ENCODE results near the gene GNA14. TPM values are rescaled to one million over a fixed set of nuclear protein-coding genes. Genes with fewer than 3 reads are reported as not detected.

The GNA14 gene
- polyA plus RNA-seq, 2 of the 4 experiments (the other 2 are of a cell fraction) = 0.04 to 0.06 TPM

- TF ChIP-seq MAX (IDR thresholded peaks at IDR 0.05) = no peak
- no peak for TF ChIP-seq RARB (CRISPR knock-in tag; IDR thresholded peaks at IDR 0.05)
- no peak for TF ChIP-seq CEBPB (IDR thresholded peaks at IDR 0.05)
- no peak for TF ChIP-seq HOXA7 (CRISPR knock-in tag; IDR thresholded peaks at IDR 0.05)
Measured at GRCh38 chr9:77663754-77664153, 15.6 kb upstream of the GNA14 start (continued).

GRCh38 chr9:77661566-77662085 lies 13.5 kb upstream of the GNA14 start:
- no peak for FAIRE-seq
- Histone ChIP-seq H3K9me3 (no peaks in the 10 kb centered on the region), H3K4me2 (no peak overlapping the region), H3K4me3 (no peak overlapping the region), H3K27ac (no peak overlapping the region), H3K4me1 (no peaks in the 10 kb centered on the region)
- DNase-seq (ENCODE audit: low read depth in 1 of 2, low spot score in 1 of 2) = no peak
- CTCF ChIA-PET = interaction anchor here (0.9 kb wide), 1 partner anchor 373 kb away, joined by 3 read pairs; no protein-coding TSS in a partner anchor
- POLR2A ChIA-PET = no interaction called here
- TF ChIP-seq PBX3 (IDR thresholded peaks at IDR 0.05) = no peak
- no peak for TF ChIP-seq FOSB (CRISPR knock-in tag; IDR thresholded peaks at IDR 0.05)
- TF ChIP-seq SREBF2 (IDR thresholded peaks at IDR 0.05) = no peak
- no peak for TF ChIP-seq CEBPB (IDR thresholded peaks at IDR 0.05)
- no peak for TF ChIP-seq NPAS2 (CRISPR knock-in tag; IDR thresholded peaks at IDR 0.05; ENCODE audit: borderline replicate concordance)
- TF ChIP-seq RNF2 (IDR thresholded peaks at IDR 0.05; ENCODE audit: borderline replicate concordance, low read depth) = no peak
- 71% methylated on average over 7 of the region's 7 CpGs for WGBS (ENCODE audit: missing lambda C conversion rate)
- ATAC-seq = no peak

GRCh38 chr9:77659926-77660325 lies 11.8 kb upstream of the GNA14 start:
- TF ChIP-seq ZFP36 (IDR thresholded peaks at IDR 0.05; ENCODE audit: borderline replicate concordance, partially characterized antibody) (no peak), CBX2 (IDR thresholded peaks at IDR 0.05; ENCODE audit: borderline replicate concordance, low read depth) (no peak), E2F6 (IDR thresholded peaks at IDR 0.05; ENCODE audit: borderline replicate concordance, low read depth) (no peak)
- no peak for FAIRE-seq
- no peak for ATAC-seq
- ChIA-PET POLR2A (no interaction called here), CTCF (no interaction called here)
- no peak overlapping the region for H3K4me2 ChIP-seq
- no peak overlapping the region for H3K27ac ChIP-seq
- no peak for DNase-seq (ENCODE audit: low read depth in 1 of 2, low spot score in 1 of 2)
- H3K4me3 ChIP-seq = no peak overlapping the region
- WGBS (ENCODE audit: missing lambda C conversion rate) = 92% methylated on average over 5 of the region's 5 CpGs
- no peaks in the 10 kb centered on the region for H3K9me3 ChIP-seq
- H3K4me1 ChIP-seq = no peaks in the 10 kb centered on the region

GRCh38 chr9:77651203-77651602 lies 3.1 kb upstream of the GNA14 start:
- no peak overlapping the region for H3K27ac ChIP-seq
- ATAC-seq (no peak), FAIRE-seq (no peak), DNase-seq (ENCODE audit: low read depth in 1 of 2, low spot score in 1 of 2) (no peak)
- ChIA-PET CTCF (interaction anchor here (0.7 kb wide), 1 partner anchor 218 kb away, joined by 3 read pairs; no protein-coding TSS in a partner anchor), POLR2A (no interaction called here)
- no peak overlapping the region for H3K4me3 ChIP-seq
- no peaks in the 10 kb centered on the region for H3K4me1 ChIP-seq
- WGBS (ENCODE audit: missing lambda C conversion rate) = 27% methylated on average over 3 of the region's 3 CpGs
- H3K9me3 ChIP-seq = no peaks in the 10 kb centered on the region
- TF ChIP-seq REST (IDR thresholded peaks at IDR 0.05) = no peak
- TF ChIP-seq HDAC2 (IDR thresholded peaks at IDR 0.05) = no peak
- TF ChIP-seq E2F6 (IDR thresholded peaks at IDR 0.05; ENCODE audit: borderline replicate concordance, low read depth) = no peak
- TF ChIP-seq BHLHE40 (IDR thresholded peaks at IDR 0.05; ENCODE audit: low read depth, low read length) = no peak
- H3K4me2 ChIP-seq = no peak overlapping the region
